Measurements from ENCODE around the gene TMPRSS7.
"Not testable (repeated sequence)": the region's sequence is repeated elsewhere in the genome, so short reads cannot be mapped to it uniquely, and the experiment has no call there.

The TMPRSS7 gene

DNA sequence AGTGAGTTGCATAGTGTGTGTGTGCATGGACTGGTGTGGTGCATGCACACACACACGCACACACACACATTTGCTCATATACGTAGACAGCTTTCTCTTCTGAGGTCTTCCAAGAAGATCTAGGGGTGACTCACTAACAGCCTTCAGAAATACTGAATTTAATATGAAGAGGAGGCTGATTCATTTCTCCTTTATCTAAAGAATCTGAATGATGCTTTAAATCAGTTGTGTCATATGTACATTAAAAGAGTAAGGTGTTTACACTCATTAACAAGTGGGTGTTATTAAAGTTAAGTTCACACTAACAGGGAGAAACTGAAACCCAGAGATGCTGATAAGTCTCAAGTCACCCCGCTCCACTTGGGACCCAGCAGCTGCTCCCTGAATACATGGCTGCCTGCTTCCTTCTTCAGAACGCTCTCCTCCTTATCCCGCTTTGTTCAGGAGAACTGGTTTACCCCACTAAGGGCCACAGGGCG lies 22.0 kb downstream of the TMPRSS7 start:
- ChIA-PET CTCF (interaction anchor here (1.0 to 3.7 kb wide), 3 partner anchors 13 to 43 kb away, joined by 3 to 47 read pairs (median 6); no protein-coding TSS in a partner anchor), POLR2A (no interaction called here)
- DNase-seq (ENCODE audit: low read depth, low spot score) = peak; percentile 69
- H3K4me3 ChIP-seq (ENCODE audit: low read depth, low read length) = no peak overlapping the region
- TF ChIP-seq, protein P1, sequence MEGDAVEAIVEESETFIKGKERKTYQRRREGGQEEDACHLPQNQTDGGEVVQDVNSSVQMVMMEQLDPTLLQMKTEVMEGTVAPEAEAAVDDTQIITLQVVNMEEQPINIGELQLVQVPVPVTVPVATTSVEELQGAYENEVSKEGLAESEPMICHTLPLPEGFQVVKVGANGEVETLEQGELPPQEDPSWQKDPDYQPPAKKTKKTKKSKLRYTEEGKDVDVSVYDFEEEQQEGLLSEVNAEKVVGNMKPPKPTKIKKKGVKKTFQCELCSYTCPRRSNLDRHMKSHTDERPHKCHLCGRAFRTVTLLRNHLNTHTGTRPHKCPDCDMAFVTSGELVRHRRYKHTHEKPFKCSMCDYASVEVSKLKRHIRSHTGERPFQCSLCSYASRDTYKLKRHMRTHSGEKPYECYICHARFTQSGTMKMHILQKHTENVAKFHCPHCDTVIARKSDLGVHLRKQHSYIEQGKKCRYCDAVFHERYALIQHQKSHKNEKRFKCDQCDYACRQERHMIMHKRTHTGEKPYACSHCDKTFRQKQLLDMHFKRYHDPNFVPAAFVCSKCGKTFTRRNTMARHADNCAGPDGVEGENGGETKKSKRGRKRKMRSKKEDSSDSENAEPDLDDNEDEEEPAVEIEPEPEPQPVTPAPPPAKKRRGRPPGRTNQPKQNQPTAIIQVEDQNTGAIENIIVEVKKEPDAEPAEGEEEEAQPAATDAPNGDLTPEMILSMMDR (IDR thresholded peaks at IDR 0.05; ENCODE audit: insufficient read depth, low read length, missing control alignments) = no peak

DNA sequence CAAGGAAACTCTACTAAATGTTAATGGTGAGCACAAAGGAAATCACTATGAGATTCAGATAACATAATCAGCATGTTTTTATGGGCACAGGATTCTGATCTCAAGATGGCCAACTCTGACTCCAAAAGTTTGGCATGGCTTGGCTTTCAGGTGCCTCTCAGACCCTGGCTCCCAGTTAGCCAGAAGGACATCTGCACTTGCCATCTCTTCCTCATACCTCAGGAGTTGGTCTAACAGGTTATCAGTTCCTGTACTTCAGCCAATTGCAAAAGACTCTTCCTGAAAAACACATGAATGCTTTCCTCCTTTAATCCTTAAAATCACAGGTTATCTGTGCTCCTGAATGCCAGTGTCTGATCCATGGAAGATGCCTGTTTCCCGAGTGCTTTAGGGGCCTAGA lies 25.0 kb downstream of the TMPRSS7 start:
- TF ChIP-seq, protein P1 (IDR thresholded peaks at IDR 0.05; ENCODE audit: insufficient read depth, low read length, missing control alignments) = no peak
- DNase-seq (ENCODE audit: low read depth, low spot score) = no peak
- ChIA-PET POLR2A (no interaction called here), CTCF (no interaction called here)
- H3K4me3 ChIP-seq (ENCODE audit: low read depth, low read length) = no peak overlapping the region

DNA sequence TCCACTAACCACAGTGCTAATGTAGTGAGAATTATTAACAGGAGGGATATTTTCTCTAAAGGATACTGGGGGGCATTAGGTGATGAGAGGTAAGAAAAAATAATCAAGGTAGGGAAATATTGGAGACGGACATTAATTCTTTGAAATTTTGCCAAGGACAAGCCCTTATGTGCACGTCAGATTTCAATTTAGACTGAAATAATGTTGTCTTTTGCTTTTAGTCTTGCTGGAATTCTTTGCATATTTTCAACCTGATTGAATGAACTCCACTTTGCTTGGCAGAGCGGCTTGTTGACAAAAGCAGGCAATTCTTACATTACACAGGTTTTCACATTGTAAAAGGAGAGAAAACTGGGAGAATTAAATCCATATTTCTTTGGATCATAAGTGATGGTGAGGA lies 26.6 kb downstream of the TMPRSS7 start:
- TF ChIP-seq, protein P1 (IDR thresholded peaks at IDR 0.05; ENCODE audit: insufficient read depth, low read length, missing control alignments) = no peak
- DNase-seq (ENCODE audit: low read depth, low spot score) = peak; percentile 31
- POLR2A ChIA-PET = no interaction called here
- H3K4me3 ChIP-seq (ENCODE audit: low read depth, low read length) = no peak overlapping the region
- CTCF ChIA-PET = interaction anchor here (3.6 kb wide), 1 partner anchor 17 kb away, joined by 28 read pairs; no protein-coding TSS in a partner anchor

DNA sequence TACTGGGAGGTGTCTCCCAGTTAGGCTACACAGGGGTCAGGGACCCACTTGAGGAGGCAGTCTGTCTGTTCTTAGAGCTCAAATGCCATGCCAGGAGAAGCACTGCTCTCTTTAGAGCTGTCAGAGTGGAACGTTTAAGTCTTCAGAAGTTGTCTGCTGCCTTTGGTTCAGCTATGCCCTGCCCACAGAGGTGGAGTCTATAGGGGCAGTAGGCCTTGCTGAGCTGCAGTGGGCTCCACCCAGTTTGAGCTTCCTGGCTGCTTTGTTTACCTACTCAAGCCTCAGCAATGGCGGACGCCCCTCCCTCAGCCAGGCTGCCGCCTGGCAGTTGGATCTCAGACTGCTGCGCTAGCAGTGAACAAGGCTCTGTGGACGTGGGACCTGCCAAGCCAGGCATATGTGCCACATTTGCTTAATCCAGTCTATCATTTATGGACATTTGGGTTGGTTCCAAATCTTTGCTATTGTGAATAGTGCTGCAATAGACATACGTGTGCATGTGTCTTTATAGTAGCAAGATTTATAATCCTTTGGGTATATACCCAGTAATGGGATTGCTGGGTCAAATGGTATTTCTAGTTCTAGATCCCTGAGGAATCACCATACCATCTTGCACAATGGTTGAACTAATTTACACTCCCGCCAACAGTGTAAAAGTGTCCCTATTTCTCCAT lies 38.0 kb downstream of the TMPRSS7 start:
- H3K4me3 ChIP-seq (ENCODE audit: low read depth, low read length); DNase-seq (ENCODE audit: low read depth, low spot score); POLR2A ChIA-PET; CTCF ChIA-PET: not testable (repeated sequence)

DNA sequence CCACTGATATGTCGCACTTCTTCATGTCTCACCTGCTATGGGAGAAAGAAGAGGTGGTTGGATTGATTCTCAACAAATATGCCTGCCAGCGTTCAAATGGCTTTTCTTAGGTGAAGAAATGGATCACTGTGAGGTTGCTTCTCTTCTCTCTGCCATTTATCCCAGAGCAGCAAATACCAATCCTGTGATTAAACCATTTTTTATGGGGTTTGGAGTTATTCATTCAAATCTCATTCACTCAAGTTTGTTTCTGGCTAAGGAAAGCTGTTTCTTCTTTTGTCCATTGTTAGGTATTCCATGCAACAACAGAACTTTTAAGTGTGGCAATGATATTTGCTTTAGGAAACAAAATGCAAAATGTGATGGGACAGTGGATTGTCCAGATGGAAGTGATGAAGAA lies 39.5 kb downstream of the TMPRSS7 start:
- TF ChIP-seq, protein P1 (IDR thresholded peaks at IDR 0.05; ENCODE audit: insufficient read depth, low read length, missing control alignments) = no peak
- H3K4me3 ChIP-seq (ENCODE audit: low read depth, low read length) = no peak overlapping the region
- no peak for DNase-seq (ENCODE audit: low read depth, low spot score)
- ChIA-PET POLR2A (no interaction called here), CTCF (no interaction called here)

DNA sequence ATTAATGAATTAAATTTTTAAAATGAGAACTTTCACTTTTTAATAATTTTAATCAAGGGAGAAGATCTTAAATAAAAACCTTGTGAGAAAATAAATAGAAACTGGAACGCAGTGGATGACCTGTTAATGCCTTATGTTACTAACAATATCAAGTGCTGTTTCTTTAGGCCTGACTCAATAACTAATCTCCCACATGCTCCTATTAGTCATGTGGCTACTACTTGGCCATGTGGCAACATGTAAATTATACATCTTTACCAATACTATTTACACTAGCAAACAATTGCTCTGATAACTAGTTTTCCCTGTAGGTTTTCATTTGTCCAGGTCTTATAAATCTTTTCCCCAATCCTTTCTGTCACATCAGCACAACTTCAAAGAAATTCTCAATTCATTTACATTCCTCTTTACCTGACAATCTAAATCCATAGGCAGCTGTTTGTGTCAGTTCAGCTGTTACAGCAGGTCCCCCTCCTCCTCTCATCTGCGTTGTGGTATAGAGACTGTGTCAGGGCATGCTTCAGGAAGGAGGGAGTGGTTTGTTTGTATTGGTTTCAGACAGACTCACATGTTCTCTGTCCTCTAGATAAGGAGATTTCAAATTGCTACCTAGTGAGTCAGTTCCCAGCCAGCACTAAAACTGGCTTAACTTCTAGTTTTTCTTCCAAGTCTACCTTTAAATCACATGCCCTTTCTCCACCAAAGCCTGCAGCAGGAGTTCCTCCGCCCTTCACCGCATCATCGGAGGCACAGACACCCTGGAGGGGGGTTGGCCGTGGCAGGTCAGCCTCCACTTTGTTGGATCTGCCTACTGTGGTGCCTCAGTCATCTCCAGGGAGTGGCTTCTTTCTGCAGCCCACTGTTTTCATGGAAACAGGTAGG lies 40.3 kb downstream of the TMPRSS7 start:
- ChIA-PET POLR2A (no interaction called here), CTCF (no interaction called here)
- H3K4me3 ChIP-seq (ENCODE audit: low read depth, low read length) = peak overlapping the region; percentile 10; the same call in 1 of the 2 replicates
- TF ChIP-seq, protein P1 (IDR thresholded peaks at IDR 0.05; ENCODE audit: insufficient read depth, low read length, missing control alignments) = no peak
- DNase-seq (ENCODE audit: low read depth, low spot score) = peak; percentile 80
